ENCODE data around the gene LGR5.

DNA sequence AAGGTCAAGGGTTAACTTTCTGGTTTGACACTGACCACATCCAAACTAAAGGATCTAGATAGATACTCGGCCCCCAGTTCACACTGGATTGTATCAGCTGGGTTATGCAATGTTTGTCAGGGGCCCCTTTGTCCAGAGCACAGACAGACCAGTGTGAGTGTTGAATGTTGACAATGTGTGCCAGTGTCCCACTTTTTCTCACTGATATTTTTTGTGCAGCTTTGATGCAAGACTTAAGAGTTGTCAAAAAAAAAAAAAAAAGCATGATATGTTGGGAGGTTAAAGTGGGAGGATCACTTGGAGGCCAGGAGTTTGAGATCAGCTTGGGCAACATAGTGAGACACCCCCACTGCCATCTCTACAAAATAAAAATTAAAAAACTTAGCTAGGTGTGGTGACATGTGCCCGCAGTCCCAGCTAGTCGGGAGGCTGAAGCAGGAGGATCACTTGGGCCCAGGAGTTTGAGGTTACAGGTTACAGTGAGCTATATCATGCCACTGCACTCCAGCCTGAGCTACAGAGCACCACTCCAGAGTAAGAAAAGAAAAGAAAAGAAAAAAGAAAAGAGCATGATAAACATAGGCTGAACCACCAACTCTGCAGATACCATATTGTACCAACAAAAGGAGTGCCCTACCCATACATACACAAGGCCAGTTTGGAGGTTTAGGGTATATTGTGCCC lies 97.5 kb downstream of the LGR5 start:
- TF ChIP-seq TAF1 (IDR thresholded peaks at IDR 0.05; ENCODE audit: borderline replicate concordance, low read depth, low read length) (no peak), MTA2 (IDR thresholded peaks at IDR 0.05; ENCODE audit: low read depth) (no peak), EP300 (IDR thresholded peaks at IDR 0.05; ENCODE audit: borderline replicate concordance in 1 of 2, control insufficient read depth in 1 of 2, low read depth in 2 of 2, low read length in 2 of 2) (no peak), EZH2 (IDR thresholded peaks at IDR 0.05; ENCODE audit: borderline replicate concordance, control insufficient read depth, low read depth, low read length) (no peak)
- TF ChIP-seq, protein P1, sequence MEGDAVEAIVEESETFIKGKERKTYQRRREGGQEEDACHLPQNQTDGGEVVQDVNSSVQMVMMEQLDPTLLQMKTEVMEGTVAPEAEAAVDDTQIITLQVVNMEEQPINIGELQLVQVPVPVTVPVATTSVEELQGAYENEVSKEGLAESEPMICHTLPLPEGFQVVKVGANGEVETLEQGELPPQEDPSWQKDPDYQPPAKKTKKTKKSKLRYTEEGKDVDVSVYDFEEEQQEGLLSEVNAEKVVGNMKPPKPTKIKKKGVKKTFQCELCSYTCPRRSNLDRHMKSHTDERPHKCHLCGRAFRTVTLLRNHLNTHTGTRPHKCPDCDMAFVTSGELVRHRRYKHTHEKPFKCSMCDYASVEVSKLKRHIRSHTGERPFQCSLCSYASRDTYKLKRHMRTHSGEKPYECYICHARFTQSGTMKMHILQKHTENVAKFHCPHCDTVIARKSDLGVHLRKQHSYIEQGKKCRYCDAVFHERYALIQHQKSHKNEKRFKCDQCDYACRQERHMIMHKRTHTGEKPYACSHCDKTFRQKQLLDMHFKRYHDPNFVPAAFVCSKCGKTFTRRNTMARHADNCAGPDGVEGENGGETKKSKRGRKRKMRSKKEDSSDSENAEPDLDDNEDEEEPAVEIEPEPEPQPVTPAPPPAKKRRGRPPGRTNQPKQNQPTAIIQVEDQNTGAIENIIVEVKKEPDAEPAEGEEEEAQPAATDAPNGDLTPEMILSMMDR (IDR thresholded peaks at IDR 0.05 in 2 of 3, conservative IDR thresholded peaks at IDR 0.05 in 1 of 3; ENCODE audit: control insufficient read depth in 2 of 3, extremely low read depth in 1 of 3, insufficient read depth in 1 of 3, low read depth in 3 of 3, low read length in 3 of 3), result no peak

Measured in GM12878 (cell line).